HG03378 (cell line): Measurements from ENCODE around the gene PARM1.

Experiments
- ATAC-seq: cut with Tn5 transposase; IDR thresholded peaks from one replicate; pipeline ENCODE4 v1.9.1; 2021; ENCODE audit warnings: mild to moderate bottlenecking, moderate library complexity; ENCODE audit not compliant: unreplicated experiment

PARM1 gene

GRCh38 chr4:74941123-74941522, 8.2 kb downstream of the PARM1 start:
- ATAC-seq = no peak

GRCh38 chr4:74942251-74942917, 9.5 kb downstream of the PARM1 start:
- ATAC-seq = no peak

GRCh38 chr4:74942918-74943253, 10.0 kb downstream of the PARM1 start:
- no peak for ATAC-seq

DNA sequence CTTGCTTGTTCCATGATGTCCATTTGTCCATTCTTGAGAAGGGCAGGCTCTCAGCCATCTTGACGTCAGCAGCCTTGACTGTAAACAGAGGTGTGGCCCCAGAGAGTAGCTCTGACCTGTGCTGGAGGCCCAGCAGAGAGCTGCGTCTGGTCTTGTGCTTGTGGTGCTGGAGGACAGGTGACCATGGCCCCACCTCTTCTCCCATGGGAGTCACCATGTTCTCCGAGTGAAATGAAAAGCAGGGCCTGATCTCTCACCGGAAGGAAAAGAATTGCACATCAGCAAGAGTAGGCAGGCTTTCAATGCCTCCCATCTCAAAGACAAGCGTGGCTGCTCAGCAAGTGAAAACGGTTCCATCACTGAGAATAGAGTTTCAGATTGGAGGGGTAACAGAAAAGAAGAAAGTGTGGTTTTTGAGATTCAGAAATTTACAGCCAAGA, 11.5 kb downstream of the PARM1 start:
- ATAC-seq = no peak

GRCh38 chr4:74946196-74946595, 13.3 kb downstream of the PARM1 start:
- no peak for ATAC-seq

DNA sequence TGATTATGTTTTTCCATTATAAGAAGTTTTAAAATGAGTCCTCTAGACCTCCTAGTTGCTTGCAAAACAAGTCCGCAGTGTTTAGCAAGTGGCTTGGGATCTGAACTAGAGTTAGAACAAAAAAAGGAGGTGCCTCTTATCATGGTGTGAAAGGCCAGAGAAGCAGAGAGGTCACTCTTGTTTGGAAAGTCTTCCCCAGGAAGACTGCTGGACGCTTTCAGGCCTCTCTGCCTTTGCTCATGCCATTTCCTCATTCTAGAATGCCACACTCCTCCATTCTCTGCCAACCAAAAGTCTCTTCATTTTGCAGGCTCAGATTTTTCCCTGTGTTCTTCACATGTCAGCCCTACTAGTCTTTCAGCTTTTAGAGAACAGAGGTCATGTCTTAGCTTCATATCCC, 14.9 kb downstream of the PARM1 start:
- ATAC-seq = no peak

GRCh38 chr4:74948236-74948635, 15.3 kb downstream of the PARM1 start:
- ATAC-seq = no peak

DNA sequence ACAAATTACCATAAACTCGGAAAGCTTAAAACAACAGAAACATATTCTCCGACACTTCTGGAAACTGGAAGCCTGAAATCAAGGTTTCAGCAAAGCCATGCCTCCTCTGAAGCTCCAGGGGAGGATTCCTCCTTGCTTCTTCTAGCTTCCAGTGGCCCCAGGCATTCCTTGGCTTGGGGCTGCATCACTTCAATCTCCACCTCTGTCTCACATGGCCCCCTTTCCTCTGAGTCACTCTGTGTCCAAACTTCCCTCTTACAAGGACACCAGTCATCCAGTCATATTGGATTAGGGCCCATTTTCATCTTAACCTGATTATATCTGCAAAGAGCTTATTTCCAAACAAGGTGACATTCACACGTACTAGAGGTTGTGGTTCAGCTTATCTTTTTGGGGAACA, 17.3 kb downstream of the PARM1 start:
- ATAC-seq = no peak

DNA sequence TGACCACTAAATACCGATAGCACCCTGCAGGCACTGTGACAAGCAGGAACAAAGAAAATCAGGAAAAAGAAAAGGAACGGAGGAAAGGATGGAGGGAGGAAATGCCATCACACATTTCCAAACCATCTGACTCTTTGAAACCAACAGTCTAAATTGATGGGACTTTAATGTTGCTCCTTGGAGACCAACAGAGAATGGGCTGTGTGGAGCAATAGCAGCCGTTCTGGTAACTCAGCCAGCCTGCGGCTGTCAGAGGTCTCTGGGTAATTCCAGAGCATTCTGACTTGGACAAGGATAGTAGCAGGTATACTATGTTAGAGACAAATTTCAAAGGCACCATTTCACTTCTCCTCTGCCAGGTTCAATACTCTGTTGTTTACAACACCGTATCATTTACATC, 18.0 kb downstream of the PARM1 start:
- ATAC-seq = no peak

- ATAC-seq = no peak
Measured at GRCh38 chr4:74953647-74954046, 20.7 kb downstream of the PARM1 start.

- ATAC-seq = no peak
Measured at GRCh38 chr4:74958881-74959280, 26.0 kb downstream of the PARM1 start.

- no peak for ATAC-seq
Measured at GRCh38 chr4:74961230-74961629, 28.3 kb downstream of the PARM1 start.

DNA sequence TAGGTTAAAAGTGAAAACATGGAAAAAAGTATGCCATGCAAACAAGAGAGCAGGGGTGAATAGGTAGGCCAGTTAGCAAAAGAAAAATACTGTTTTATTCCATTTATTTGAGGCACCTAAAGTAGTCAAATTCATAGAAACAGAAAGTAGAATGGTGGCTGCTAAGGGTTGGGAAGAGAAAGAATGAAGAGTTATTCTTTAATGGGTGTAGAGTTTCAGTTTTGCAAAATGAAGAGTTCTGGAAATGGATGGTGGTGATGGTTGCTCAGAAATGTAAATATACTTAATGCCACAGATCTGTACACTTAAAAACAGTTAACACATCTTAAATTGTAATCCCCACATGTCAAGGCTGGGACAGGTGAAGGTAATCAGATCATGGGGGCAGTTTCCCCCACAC, 29.7 kb downstream of the PARM1 start:
- no peak for ATAC-seq

- no peak for ATAC-seq
Measured at GRCh38 chr4:74964311-74964710, 31.4 kb downstream of the PARM1 start.

- ATAC-seq = no peak
Measured at GRCh38 chr4:74967324-74967723, 34.4 kb downstream of the PARM1 start.

DNA sequence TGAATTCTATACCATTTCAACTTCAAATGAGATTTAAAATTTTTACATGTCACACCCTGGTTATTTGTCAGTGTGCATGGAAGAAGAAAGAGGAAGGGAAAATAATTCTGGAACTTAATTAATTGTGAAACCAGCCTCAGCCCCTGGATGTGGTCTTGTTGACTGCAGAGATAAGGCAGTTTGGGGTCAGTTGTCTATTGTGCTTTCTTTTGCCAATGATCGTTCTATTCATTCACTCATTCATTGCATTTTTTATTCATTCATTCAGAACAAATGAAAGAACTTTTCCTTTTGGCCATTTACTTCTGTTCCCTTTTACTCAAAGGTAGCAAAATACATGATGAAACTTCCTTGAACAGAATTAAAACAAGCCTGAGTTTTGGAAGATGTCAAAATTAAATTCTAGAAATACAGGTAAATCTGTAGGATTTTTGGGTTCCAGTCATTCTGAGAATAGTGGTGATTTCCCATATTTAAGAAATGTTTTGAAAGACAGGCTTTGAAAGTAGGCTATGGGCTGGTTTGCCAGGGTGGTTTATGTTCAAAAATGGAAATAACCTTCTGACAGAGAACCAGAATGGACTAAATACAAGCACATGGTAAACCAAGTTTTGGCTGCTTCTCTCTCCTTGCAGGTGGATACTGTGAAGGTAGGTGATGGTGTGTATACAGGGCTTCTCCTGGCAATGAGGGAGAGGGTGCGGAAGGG, 35.7 kb downstream of the PARM1 start:
- ATAC-seq = peak; percentile 68

DNA sequence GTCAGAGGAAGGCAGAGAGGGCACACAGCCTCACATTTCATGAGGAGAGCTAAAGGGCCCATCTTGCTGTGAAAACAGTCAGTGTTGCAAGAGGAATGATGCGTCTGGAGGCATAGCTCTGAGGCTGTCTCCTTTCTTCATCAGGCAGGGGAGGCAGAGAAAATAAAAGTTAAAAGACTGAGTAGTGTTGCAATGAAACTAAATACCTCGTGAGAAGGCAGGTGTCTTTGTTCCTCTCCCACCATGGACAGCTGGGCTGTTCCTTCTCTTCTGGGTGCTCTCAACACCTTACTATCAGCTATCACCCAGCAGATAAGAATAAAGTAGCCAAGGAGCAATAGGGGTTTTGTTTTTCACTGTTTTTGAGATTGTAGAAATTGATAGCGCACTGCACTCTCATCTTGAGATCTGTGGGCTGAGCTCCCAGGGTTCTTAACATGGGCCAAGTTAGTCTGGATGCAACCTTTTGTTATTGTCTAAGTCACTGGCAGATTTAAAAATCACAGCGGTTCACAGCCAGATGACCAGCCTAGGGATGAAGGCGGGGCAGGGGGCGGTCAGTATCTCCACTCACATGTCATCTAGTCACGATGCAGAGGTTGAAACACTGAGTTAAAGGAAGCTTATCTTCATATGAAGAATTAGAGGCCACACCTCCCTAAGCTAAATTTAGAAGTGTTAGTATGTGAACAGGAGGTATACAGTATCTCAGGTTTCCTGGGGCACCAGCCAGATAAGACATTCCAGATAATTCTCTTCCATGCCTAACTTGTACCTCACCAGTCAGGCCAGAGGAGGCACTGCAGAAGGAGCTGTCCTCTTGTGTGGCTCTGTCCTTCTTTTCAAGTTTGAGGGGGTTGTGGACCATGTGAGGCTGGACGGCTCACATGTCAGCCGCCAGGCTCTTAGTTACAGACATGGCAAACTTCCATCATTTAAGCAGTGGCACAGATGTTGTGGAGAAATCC, 36.9 kb downstream of the PARM1 start:
- no peak for ATAC-seq

GRCh38 chr4:74970577-74970976, 37.7 kb downstream of the PARM1 start:
- ATAC-seq = no peak

GRCh38 chr4:74971862-74972261, 38.9 kb downstream of the PARM1 start:
- ATAC-seq = no peak

GRCh38 chr4:74975082-74975481, 42.2 kb downstream of the PARM1 start:
- ATAC-seq = no peak
